Lower leg skin (tissue), 3 donors: Measurements from ENCODE around the gene AGO3.

Experiments
- POLR2A ChIP-seq, 2 donors: fragments of 450-650 bp; IDR thresholded peaks; one replicate each; pipeline ENCODE4 v1.6.1; 2016 to 2017; ENCODE audit warnings: antibody characterized with exemption in 2 of 2, mild to moderate bottlenecking in 1 of 2, moderate library complexity in 1 of 2
- TF ChIP-seq, protein P1 (sequence below), 3 donors: fragments of 450-650 bp; IDR thresholded peaks; one replicate each; pipeline ENCODE4 v1.5.1; 2016; ENCODE audit warnings: antibody characterized with exemption in 3 of 3, mild to moderate bottlenecking in 3 of 3, moderate library complexity in 2 of 3

DNA sequence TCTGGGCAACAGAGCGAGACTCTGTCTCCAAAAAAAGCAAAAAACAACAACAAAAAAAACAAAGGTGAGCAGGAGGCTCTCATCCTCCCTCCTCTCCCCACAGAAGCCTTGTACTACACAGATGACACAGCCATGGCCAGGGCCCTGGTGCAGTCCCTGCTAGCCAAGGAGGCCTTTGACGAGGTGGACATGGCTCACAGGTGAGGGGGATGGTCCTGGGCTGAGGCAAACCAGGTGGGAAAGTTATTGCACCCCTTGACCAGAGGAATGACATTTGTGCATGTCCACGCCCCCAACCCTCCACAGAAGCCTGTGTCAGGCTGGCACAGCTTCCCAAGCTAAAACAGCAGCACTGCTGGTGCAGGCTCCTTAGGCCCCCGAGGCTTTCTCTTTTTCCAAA lies 160.2 kb downstream of the AGO3 start:
- TF ChIP-seq, protein P1, sequence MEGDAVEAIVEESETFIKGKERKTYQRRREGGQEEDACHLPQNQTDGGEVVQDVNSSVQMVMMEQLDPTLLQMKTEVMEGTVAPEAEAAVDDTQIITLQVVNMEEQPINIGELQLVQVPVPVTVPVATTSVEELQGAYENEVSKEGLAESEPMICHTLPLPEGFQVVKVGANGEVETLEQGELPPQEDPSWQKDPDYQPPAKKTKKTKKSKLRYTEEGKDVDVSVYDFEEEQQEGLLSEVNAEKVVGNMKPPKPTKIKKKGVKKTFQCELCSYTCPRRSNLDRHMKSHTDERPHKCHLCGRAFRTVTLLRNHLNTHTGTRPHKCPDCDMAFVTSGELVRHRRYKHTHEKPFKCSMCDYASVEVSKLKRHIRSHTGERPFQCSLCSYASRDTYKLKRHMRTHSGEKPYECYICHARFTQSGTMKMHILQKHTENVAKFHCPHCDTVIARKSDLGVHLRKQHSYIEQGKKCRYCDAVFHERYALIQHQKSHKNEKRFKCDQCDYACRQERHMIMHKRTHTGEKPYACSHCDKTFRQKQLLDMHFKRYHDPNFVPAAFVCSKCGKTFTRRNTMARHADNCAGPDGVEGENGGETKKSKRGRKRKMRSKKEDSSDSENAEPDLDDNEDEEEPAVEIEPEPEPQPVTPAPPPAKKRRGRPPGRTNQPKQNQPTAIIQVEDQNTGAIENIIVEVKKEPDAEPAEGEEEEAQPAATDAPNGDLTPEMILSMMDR (IDR thresholded peaks at IDR 0.05): no peak
- TF ChIP-seq POLR2A (IDR thresholded peaks at IDR 0.05): no peak
